ENCODE measurements around the gene EXOC5. TPM values are rescaled to one million over a fixed set of nuclear protein-coding genes. Genes with fewer than 3 reads are reported as not detected.

EXOC5 gene
- total and polyA plus RNA-seq, 2 experiments from 2014 or later: 71.5 to 79.8 TPM

DNA sequence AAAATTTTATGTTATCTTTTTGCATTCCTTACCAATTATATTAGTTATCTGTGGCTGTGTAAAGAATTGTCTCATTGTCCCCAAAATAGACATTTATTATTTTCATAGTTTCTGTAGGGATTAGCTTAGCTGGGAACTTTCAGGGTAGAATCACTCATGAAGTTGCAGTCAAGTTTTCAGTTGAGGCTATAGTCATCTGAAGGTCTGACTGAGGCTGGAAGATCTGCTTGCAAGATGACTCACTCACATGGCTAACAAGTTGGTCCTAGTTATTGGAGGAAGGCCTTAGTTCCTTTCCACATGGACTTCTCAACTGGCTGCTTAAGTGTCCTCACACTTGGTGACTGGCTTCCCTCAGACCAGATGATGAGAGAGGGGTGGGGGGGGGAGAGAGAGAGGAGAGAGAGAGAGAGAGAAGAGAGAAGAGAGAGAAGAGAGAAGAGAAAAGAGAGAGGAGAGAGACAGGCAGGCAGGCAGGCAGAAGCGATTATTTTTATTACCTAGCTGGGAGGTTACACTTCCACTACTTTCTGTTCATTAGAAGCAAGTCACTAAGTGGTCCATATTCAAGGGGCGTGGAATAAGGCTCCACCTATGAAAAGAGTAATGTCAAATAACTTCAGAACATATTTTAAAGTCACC lies 6.4 kb upstream of the EXOC5 start:
- in situ Hi-C loops (cut with MboI): no loop called here
- Histone ChIP-seq H3F3A (ENCODE audit: insufficient read depth) (no peaks in the 10 kb centered on the region), H3K9ac (no peak overlapping the region), H3K4me2 (ENCODE audit: unreplicated experiment) (no peak overlapping the region), H3K36me3 (ENCODE audit: low read depth) (peaks cover 36% of the 10 kb centered on the region), H2AFZ (no peak overlapping the region), H3K9me3 (ENCODE audit: low read depth) (no peaks in the 10 kb centered on the region), H4K20me1 (ENCODE audit: insufficient read depth) (no peaks in the 10 kb centered on the region), H3K27ac (no peak overlapping the region), H3K4me3 (no peak overlapping the region), H3K9me2 (ENCODE audit: insufficient read depth) (no peaks in the 10 kb centered on the region), H3K79me2 (ENCODE audit: insufficient read depth) (peaks cover 73% of the 10 kb centered on the region), H3K27me3 (replicated peaks; ENCODE audit: insufficient read depth) (no peaks in the 10 kb centered on the region), H3K4me1 (ENCODE audit: insufficient read depth) (0 out of 2 replicates have a peak, but pooled peaks cover 6% of the 10 kb centered on the region)
- 94 to 98% methylated on average over 1 to 2 of the region's 2 CpGs for WGBS, 2 experiments (ENCODE audit: low coverage in 1 of 2, low lambda C conversion rate in 2 of 2, missing lambda C conversion rate in 2 of 2)
- no peak for DNase-seq
- no peak for TF ChIP-seq EZH2 (IDR thresholded peaks at IDR 0.05; ENCODE audit: insufficient read depth, poor library complexity, severe bottlenecking)
- TF ChIP-seq EZH2phosphoT487 (IDR thresholded peaks at IDR 0.05; ENCODE audit: insufficient read depth, low read depth): no peak

GRCh38 chr14:57274551-57274950 lies 5.8 kb upstream of the EXOC5 start:
- no peaks in the 10 kb centered on the region for H4K20me1 ChIP-seq (ENCODE audit: insufficient read depth)
- H3K4me2 ChIP-seq (ENCODE audit: unreplicated experiment): no peak overlapping the region
- H3K4me1 ChIP-seq (ENCODE audit: insufficient read depth): 0 out of 2 replicates have a peak, but pooled peaks cover 6% of the 10 kb centered on the region
- no peak overlapping the region for H2AFZ ChIP-seq
- TF ChIP-seq EZH2phosphoT487 (IDR thresholded peaks at IDR 0.05; ENCODE audit: insufficient read depth, low read depth) (no peak), EZH2 (IDR thresholded peaks at IDR 0.05; ENCODE audit: insufficient read depth, poor library complexity, severe bottlenecking) (no peak)
- H3K4me3 ChIP-seq: no peak overlapping the region
- no peak overlapping the region for H3K9ac ChIP-seq
- peaks cover 4% of the 10 kb centered on the region; the same call in 1 of the 2 replicates for H3F3A ChIP-seq (ENCODE audit: insufficient read depth)
- peaks cover 79% of the 10 kb centered on the region for H3K79me2 ChIP-seq (ENCODE audit: insufficient read depth)
- no peaks in the 10 kb centered on the region for H3K9me2 ChIP-seq (ENCODE audit: insufficient read depth)
- peaks cover 36% of the 10 kb centered on the region for H3K36me3 ChIP-seq (ENCODE audit: low read depth)
- WGBS, 2 experiments (ENCODE audit: low coverage in 1 of 2, low lambda C conversion rate in 2 of 2, missing lambda C conversion rate in 2 of 2): 91 to 93% methylated on average over 2 of the region's 2 CpGs
- no peaks in the 10 kb centered on the region for H3K27me3 ChIP-seq (replicated peaks; ENCODE audit: insufficient read depth)
- no peak overlapping the region for H3K27ac ChIP-seq
- DNase-seq: no peak
- no peaks in the 10 kb centered on the region for H3K9me3 ChIP-seq (ENCODE audit: low read depth)
- in situ Hi-C loops (cut with MboI): no loop called here

GRCh38 chr14:57273236-57273635 lies 4.5 kb upstream of the EXOC5 start:
- H3K79me2 ChIP-seq (ENCODE audit: insufficient read depth): peaks cover 88% of the 10 kb centered on the region

GRCh38 chr14:57266065-57266464 lies 2.6 kb downstream of the EXOC5 start:
- Histone ChIP-seq H3K9me3 (ENCODE audit: low read depth) (no peaks in the 10 kb centered on the region), H2AFZ (peak overlapping the region; percentile 41), H3K9me2 (ENCODE audit: insufficient read depth) (no peaks in the 10 kb centered on the region), H3K9ac (peak overlapping the region; percentile 41), H4K20me1 (ENCODE audit: insufficient read depth) (no peaks in the 10 kb centered on the region), H3K4me1 (ENCODE audit: insufficient read depth) (peaks cover 16% of the 10 kb centered on the region), H3K79me2 (ENCODE audit: insufficient read depth) (peaks cover 96% of the 10 kb centered on the region), H3K27me3 (replicated peaks; ENCODE audit: insufficient read depth) (no peaks in the 10 kb centered on the region), H3K4me2 (ENCODE audit: unreplicated experiment) (peak overlapping the region; percentile 96), H3K27ac (peak overlapping the region; percentile 26), H3F3A (ENCODE audit: insufficient read depth) (peaks cover 13% of the 10 kb centered on the region), H3K36me3 (ENCODE audit: low read depth) (no peaks in the 10 kb centered on the region), H3K4me3 (peak overlapping the region; percentile 45)
- peak; percentile 36 for DNase-seq
- 16 to 21% methylated on average over 2 of the region's 2 CpGs for WGBS, 2 experiments (ENCODE audit: low coverage in 1 of 2, low lambda C conversion rate in 2 of 2, missing lambda C conversion rate in 2 of 2)
- in situ Hi-C loops (cut with MboI): no loop called here
- no peak for TF ChIP-seq EZH2 (IDR thresholded peaks at IDR 0.05; ENCODE audit: insufficient read depth, poor library complexity, severe bottlenecking)
- no peak for TF ChIP-seq EZH2phosphoT487 (IDR thresholded peaks at IDR 0.05; ENCODE audit: insufficient read depth, low read depth)

More at GRCh38 chr14:57273236-57273635, 4.5 kb upstream of the EXOC5 start:
- Histone ChIP-seq H4K20me1 (ENCODE audit: insufficient read depth) (no peaks in the 10 kb centered on the region), H3K27me3 (replicated peaks; ENCODE audit: insufficient read depth) (no peaks in the 10 kb centered on the region), H3K9me2 (ENCODE audit: insufficient read depth) (no peaks in the 10 kb centered on the region), H3F3A (ENCODE audit: insufficient read depth) (peaks cover 9% of the 10 kb centered on the region; the same call in 1 of the 2 replicates), H3K4me3 (no peak overlapping the region), H3K27ac (no peak overlapping the region), H3K4me1 (ENCODE audit: insufficient read depth) (0 out of 2 replicates have a peak, but pooled peaks cover 6% of the 10 kb centered on the region), H3K9me3 (ENCODE audit: low read depth) (no peaks in the 10 kb centered on the region), H2AFZ (no peak overlapping the region), H3K4me2 (ENCODE audit: unreplicated experiment) (no peak overlapping the region), H3K36me3 (ENCODE audit: low read depth) (peaks cover 36% of the 10 kb centered on the region), H3K9ac (no peak overlapping the region)
- DNase-seq: no peak
- TF ChIP-seq EZH2phosphoT487 (IDR thresholded peaks at IDR 0.05; ENCODE audit: insufficient read depth, low read depth) (no peak), EZH2 (IDR thresholded peaks at IDR 0.05; ENCODE audit: insufficient read depth, poor library complexity, severe bottlenecking) (no peak)
- in situ Hi-C loops (cut with MboI): no loop called here
- 98 to 100% methylated on average over 1 of the region's 1 CpG for WGBS, 2 experiments (ENCODE audit: low coverage in 1 of 2, low lambda C conversion rate in 2 of 2, missing lambda C conversion rate in 2 of 2)
